Mesenteric fat pad (tissue), 1 donor: ENCODE data around the gene IL23A. TPM values are rescaled to one million over a fixed set of nuclear protein-coding genes. Genes with fewer than 3 reads are reported as not detected.
A peak's percentile ranks its signal among the peaks of the same experiment; 100 is the strongest.

Source experiments
- DNase-seq: peaks from one replicate; pipeline ENCODE4 v3.0.0-alpha.2; 2020; ENCODE audit warnings: low spot score
- total RNA-seq: library from RNA; stranded (reverse); fragmentation: NEBNext Ultra II Directional; extraction: Animal tissue kit (Norgen Biotek cat#: 25700); gene quantifications from one replicate; pipeline ENCODE4 v1.2.1, GENCODE V29; 2021
- donor health status: DM: yes; HTN: yes; CAD: no.

The IL23A gene
- total RNA-seq, 1 donor from 2014 or later: 0.55 TPM

DNA sequence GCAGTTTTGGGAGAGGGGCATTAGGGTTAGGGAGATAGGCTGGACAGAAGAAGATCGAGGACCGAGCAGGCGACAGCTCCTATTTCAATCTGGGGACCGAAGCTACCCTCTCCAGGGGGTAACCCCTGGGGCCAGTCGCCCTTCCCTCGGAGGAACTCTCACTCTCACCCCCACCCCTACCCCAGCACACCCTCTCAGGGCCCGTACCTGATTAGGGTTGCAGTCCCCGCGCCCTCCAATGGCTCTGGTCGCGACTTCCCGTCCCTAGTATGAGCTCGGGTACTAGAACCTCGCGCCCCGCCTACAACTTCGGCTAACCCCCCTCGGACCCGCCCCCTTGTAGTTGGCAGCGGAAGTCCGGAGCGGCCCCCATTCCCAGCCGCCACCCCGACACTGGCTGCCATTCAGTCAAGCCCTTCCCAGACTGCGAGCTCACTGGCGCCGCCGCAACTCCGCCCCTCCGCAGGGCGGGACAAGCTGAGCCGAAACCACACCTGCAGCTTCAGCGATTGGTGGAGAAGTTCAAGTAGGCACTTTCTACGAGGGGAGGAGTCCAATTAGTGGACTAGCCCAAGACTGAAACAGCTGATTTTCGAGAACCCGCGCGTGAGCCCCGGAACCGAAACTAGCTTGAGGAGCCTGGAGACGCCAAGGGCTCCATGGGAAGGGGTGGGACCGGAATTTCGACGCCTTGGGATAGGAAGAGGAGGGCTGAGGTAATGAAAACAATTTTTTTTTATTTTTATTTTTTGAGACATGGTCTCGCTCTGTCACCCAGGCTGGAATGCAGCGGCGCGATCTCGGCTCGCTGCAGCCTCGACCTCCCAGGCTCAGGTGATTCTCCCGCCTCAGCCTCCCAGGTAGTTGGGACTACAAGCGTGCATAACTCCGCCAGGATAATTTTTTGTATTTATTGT is 21.4 kb downstream of the IL23A start, which contains the start of gene STAT2:
Gene STAT2, minus strand, starts transcription at position 257 of the 917 bp plus-strand sequence. CDS start 3,536 bp downstream, outside the sequence.
- peak; percentile 99 for DNase-seq

DNA sequence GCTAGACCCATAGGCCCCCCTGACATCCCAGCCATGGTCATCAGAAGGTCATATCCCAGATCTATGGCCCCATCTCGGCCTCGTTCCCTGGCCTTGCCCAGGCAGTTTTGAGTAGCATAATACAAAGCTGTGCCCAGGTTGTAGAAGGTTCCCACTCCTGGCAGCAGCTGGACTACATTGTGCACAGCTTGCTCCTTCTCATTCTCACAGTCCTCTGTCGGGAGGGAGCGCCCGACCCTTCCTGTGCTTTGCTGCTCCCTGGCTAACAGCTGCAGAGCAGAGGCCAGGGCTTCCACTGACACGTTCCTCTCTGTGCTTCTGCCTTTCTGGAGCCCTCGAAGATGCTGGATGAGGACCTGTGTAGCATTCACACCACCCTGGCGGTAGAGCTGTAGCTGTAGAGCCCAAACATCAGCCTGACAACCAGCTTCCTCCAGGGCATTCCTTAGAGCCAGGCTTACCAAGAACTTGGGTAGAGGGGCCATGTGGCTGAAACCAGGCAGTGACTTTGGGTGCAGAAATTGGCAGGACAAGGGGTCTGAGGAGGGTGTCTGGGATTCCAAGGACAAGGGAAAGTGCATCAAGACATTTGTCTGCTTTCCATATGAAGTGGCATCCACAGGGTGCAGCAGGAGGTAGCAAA is 22.9 kb downstream of the IL23A start:
- no peak for DNase-seq

DNA sequence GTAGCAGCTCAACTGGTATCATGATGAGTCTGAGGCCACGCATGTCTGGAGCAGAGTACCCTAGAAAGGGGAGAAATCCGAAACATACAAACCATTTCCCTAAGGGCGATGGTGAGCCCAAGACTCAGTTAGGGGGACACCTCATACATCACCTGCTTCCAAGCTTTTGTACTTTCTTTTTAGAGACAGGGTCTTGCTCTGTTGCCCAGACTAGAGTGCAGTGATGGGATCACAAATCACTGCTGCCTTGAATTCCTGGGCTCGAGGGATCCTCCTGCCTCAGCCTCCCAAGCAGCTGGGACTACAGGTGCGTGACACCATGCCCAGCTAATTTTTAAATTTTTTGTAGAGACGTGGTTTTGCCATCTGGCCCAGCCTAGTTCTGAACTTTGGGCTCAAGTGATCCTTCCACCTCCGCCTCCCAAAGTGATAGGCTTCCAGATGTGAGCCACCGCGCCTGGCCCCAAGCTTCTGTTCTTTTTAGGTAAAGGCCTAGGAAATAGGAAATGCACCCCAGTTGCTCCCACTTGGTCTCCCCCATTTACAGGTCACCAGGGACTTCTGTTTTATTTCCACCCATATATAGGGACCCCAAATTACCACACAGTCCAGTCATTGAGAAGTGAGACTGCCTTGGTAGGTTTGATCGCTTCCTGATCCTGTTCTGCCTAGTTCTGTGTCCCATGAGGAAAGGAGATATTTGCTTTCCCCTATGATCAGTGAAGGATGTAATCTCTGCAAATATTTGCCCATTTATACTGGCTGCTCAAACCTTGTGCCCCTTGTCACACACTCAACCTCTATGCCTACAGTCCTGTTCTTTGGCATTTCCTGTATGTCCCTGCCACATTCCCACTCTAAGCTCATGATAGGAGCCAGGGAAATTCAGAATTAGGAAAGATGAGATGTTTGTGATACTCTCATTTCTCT is 23.7 kb downstream of the IL23A start, which contains the start of gene APOF:
Gene APOF, minus strand, starts transcription at position 728 of the 930 bp plus-strand sequence. Its CDS starts 112 bp downstream, at position 616.
- DNase-seq: no peak

DNA sequence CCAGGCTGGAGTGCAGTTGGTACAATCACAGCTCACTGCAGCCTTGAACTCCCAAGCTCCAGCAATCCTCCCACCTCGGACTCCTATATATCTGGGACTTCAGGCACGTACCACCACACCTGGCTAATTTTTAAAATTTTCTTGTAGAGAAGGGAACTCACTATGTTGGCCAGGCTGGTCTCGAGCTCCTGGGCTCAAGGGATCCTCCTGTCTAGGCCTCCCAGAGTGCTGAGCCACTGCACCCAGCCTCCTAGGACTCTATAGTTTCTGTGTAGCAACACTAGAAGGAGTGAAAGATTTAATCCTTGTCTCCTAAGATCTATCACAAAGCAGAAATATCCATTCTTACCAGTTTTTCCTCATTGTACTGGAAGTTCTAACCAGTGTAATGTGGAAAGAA is 28.3 kb downstream of the IL23A start:
- no peak for DNase-seq

DNA sequence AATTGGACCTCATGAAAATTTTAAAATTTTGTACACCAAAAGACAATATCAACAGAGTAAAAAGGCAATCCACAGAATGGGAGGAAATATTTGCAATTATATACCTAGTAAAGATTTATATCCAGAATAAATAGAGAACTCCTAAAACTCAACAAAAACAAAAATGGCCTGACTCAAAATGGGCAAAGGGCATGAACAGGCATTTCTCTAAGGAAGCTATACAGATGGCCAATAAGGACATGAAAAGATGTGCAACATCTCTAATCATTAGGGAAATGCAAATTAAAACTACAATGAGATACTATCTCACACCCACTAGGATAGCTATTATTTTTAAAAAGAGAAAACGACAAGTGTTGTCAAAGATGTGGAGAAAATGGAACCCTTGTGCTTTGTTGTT is 34.8 kb downstream of the IL23A start:
- no peak for DNase-seq

DNA sequence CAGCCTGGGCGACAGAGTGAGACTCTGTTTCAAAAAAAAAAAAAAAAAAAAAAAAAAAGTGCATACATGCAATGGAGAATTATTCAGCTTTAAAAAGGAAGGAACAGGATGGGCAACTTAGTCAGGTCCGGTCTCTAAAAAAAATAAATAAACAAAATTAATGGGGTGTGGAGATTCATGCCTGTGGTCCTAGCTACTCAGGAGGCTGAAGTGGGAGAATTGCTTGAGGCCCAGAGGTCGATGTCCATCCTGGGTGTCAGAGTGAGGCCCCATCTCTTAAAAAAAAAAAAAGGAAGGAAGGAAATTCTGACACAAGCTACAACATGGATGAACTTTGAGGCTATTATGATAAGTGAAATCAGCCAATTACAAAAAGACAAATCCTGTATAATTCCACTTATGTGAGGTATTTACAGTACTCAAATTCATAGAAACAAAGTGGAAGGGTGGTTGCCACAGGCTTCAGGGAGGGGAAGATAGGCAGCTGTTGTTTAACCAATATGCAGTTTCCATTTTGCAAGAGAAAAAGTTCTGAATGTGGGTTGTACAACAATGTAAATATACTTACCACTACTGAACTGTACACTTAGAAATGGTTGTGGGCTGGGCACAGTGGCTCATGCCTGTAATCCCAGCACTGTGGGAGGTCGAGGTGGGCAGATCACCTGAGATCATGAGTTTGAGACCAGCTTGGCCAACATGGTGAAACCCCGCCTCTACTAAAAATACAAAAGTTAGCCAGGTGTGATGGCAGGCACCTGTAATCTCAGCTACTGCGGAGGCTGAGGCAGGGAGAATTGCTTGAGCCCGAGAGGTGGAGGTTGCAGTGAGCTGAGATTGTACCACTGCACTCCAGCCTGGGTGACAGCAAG is 36.3 kb downstream of the IL23A start:
- DNase-seq: peak; percentile 24

DNA sequence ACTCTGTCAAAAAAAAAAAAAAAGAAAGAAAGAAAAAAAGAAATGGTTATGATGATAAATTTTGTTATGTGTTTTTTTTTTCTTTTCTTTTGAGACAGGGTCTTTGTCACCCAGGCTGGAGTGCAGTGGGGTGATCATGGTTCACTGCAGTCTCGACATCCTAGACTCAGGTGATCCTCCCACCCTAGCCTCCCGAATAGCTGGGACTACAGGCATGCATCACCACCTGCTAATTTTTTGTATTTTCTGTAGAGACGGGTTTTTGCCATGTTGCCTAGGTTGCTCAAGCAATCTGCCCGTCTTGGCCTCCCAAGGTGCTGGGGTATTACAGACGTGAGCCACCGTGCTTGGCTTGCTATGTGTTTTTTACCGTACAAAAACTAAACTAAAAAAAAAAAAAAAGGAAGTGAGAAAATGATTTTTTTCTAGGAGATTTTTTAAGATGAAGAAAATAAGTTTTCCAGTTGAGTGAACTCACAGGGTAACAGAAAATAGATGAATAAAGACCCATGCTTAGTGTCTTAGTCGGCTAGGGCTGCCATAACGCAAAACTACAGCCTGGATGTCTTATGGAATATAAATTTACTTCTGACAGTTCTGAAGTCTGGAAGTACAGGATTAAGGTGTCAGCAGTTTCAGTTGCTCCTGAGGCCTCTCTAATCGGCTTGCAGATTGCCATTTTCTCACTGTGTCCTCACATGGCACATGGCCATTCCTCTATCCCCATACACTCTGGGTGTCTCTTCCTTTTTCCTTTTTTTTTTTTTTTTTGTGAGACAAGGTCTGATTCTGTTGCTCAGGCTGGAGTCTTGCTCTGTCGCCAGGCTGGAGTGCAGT is 37.1 kb downstream of the IL23A start:
- peak; percentile 11 for DNase-seq

DNA sequence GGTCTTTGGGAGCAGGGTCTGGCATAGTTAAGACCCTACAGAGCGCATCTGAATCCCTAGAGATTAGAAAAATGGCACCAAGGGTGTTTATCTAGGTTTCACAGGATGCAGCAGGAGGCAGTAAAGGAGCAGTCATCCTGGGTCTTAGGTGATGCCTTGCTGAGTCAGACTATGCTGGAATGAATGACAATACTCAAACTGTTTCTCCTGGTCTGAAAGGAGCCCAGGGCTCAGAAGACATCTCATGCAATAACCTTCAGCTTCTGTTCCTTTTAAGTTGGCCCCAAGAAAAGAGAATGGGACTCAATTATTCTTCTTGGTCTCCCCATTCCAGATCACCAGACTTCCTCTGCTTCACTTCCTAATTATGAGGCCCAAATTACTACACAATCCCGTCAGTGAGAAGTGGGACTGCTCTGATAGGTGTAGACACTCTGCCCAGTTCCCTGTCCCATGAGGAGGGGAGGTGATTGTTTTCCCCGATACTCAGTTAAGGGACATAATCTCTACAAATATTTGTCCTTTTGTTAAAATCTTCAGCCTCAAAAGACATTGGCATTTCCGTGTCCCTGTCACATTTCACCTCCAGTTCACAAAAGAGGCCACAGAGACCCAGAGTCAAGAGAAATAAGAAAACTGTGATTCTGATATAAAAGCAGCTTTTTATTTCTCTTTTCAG is 38.8 kb downstream of the IL23A start:
- no peak for DNase-seq

DNA sequence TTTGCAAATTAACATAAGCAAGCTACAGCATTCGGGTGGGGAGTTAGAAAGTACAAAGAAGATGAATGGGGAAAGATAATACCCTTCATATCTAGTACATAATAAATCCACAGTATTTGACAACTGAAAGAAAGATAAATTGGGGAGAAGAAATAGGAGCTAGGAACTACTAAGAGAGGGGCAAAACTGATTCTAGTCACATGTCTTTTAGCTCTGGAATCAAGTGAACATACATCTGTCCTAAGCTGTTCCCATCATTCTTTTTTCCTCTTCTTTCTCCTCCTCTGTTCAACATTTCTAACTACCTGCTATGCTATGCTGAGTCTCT is 39.3 kb downstream of the IL23A start:
- no peak for DNase-seq

DNA sequence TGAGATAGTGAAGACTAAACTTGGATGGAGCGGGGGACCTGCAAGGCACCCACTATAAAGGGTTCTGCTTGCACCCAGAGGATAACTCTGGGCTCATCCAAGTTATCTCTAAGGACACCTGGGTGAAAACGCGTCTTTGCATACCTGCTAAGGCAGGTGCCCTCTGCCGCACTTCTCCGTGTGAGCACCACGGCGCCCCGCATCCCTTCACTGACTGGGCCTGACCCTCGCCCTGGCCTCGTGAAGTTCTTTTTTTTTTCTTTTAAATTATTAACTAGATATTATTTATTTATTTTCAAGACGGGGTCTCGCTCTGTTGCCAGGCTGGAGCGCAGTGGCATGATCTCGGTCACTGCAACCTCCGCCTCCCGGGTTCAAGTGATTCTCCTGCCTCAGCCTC is 43.9 kb downstream of the IL23A start:
- peak; percentile 35 for DNase-seq

DNA sequence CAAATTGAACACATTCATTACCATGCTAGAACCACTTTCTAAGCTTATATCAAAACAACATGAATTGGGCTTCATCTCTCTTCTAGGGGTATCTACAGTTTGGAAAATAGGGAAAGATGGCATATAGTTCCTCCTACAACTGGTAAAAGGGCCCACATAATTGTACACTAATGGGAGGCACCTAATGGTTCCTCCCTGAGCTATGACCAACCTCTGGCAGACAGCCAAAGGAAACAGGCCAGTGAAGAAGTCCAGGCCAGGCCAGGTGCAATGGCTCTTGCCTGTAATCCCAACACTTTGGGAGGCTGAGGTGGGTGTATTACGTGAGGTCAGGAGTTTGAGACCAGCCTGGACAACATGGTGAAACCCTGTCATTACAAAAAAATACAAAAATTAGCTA is 47.2 kb downstream of the IL23A start:
- peak; percentile 37 for DNase-seq

DNA sequence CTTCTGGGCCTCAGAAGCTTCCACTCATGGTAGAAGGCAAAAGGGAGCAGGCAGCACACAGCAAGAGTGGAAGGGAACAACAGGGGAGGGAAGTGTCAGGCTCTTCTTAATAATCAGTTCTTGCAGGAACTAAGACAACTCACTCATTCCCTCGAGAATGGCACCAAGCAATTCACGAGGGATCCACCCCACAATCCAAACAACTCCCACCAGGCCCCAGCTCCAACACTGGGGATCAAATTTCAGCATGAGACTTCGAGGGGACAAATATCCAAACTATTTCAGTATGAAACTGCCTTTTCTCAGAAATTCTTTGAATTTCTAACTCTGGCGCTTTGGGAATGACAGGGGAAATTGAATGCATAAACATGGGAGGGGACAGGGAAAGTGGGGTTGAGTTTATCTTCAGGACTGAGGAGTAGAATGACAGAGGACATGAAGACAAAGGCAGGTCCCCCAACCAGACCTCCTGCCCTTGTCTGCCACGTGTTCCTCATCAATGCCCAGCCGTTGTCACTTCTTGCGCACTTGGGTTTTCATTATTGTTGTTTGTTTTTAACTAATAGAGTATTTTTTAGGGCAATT is 48.6 kb downstream of the IL23A start:
- peak; percentile 4 for DNase-seq

DNA sequence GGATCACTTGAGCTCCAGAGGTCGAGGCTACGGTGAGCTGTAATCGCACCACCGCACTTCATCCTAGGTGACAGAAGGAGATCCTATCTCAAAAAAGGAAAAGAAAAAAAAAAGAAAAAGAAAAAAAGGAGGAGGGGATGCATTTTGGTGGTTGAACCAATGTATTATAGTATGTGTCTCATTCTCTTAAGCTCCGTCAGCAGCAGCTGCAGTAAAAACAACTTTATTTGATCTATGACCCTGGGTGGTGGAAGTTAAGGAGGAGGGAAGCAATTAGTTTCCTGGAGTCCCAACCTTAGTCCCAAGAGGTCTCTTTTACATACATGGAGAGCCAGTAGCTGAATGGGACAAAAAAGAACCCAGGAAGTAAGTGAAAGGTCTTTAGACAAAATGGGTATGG is 50.7 kb downstream of the IL23A start:
- no peak for DNase-seq

Other genes starting within 250 kb of the IL23A start
- gene PA2G4, start 234.3 kb upstream of the IL23A start, total RNA-seq: 99.5 TPM
- gene RPL41, start 222.3 kb upstream of the IL23A start, total RNA-seq: 2,287 TPM
- gene ZC3H10, start 220.6 kb upstream of the IL23A start, total RNA-seq: 7.9 TPM
- 435 TPM for gene ESYT1, start 210.6 kb upstream of the IL23A start, total RNA-seq
- gene MYL6B, start 186.3 kb upstream of the IL23A start, total RNA-seq: 41.3 TPM
- gene MYL6, start 180.5 kb upstream of the IL23A start, total RNA-seq: 2,743 TPM
- 113 TPM for gene SMARCC2, start 149.4 kb upstream of the IL23A start, total RNA-seq
- 93.8 TPM for gene RNF41, start 117.0 kb upstream of the IL23A start, total RNA-seq
- gene NABP2, start 114.5 kb upstream of the IL23A start, total RNA-seq: 18.2 TPM
- gene SLC39A5, start 108.8 kb upstream of the IL23A start, total RNA-seq: 0.16 TPM
- gene ANKRD52, start 80.5 kb upstream of the IL23A start, total RNA-seq: 46.8 TPM
- 7.7 TPM for gene COQ10A, start 71.9 kb upstream of the IL23A start, total RNA-seq
- gene CS, start 38.6 kb upstream of the IL23A start, total RNA-seq: 374 TPM
- 87.9 TPM for gene CNPY2, start 22.9 kb upstream of the IL23A start, total RNA-seq
- gene PAN2, start 4.9 kb upstream of the IL23A start, total RNA-seq: 38.7 TPM
- gene STAT2, start 21.2 kb downstream of the IL23A start, total RNA-seq: 216 TPM
- not detected for gene APOF, start 24.0 kb downstream of the IL23A start, total RNA-seq
- gene TIMELESS, start 110.5 kb downstream of the IL23A start, total RNA-seq: 6.0 TPM
- not detected for gene MIP, start 115.8 kb downstream of the IL23A start, total RNA-seq
- 3.0 TPM for gene SPRYD4, start 129.7 kb downstream of the IL23A start, total RNA-seq
- gene GLS2, start 149.3 kb downstream of the IL23A start, total RNA-seq: not detected
- gene RBMS2, start 182.9 kb downstream of the IL23A start, total RNA-seq: 63.1 TPM